Activated T-helper 2 cell treated with anti-CD3 and anti-CD28 coated beads, Interferon-gamma antibody, Interleukin-2, Interleukin-4, amounts not matched to agents 10 μg/mL and 5 μg/mL and 100 μg/mL, durations not matched to agents 14 hours and 24 hours and 36 hours (primary cell): ENCODE data around the gene NELFB. TPM values are rescaled to one million over a fixed set of nuclear protein-coding genes. Genes with fewer than 3 reads are reported as not detected.

Experiments
- DNase-seq: peaks from one replicate; pipeline ENCODE4 v3.0.0; 2021; ENCODE audit warnings: low spot score
- H3K27ac Mint-ChIP-seq: one replicate; pipeline ENCODE4 v1.8.0; 2021; ENCODE audit warnings: mixed read lengths
- H3K27me3 Mint-ChIP-seq: one replicate; pipeline ENCODE4 v1.8.0; 2021; ENCODE audit warnings: low read depth, mixed read lengths
- H3K36me3 Mint-ChIP-seq: one replicate; pipeline ENCODE4 v1.8.0; 2021; ENCODE audit warnings: low read depth, mixed read lengths
- H3K4me1 Mint-ChIP-seq: one replicate; pipeline ENCODE4 v1.8.0; 2021; ENCODE audit warnings: low read depth, mixed read lengths
- H3K4me3 Mint-ChIP-seq: one replicate; pipeline ENCODE4 v1.8.0; 2021; ENCODE audit warnings: low read depth, mild to moderate bottlenecking, moderate library complexity, mixed read lengths
- H3K9me3 Mint-ChIP-seq: one replicate; pipeline ENCODE4 v1.8.0; 2021; ENCODE audit warnings: mixed read lengths
- intact Hi-C: fragments of 100-400 bp; cut with micrococcal nuclease; formaldehyde crosslinking; loops from one replicate; pipeline ENCODE4 v1.15.1; 2023
- total RNA-seq: library from RNA; stranded (reverse); gene quantifications from 2 replicates; pipeline ENCODE4 v1.2.3, GENCODE V29; 2022

NELFB gene
- total RNA-seq, 1 donor from 2014 or later, result 71.4 TPM

DNA sequence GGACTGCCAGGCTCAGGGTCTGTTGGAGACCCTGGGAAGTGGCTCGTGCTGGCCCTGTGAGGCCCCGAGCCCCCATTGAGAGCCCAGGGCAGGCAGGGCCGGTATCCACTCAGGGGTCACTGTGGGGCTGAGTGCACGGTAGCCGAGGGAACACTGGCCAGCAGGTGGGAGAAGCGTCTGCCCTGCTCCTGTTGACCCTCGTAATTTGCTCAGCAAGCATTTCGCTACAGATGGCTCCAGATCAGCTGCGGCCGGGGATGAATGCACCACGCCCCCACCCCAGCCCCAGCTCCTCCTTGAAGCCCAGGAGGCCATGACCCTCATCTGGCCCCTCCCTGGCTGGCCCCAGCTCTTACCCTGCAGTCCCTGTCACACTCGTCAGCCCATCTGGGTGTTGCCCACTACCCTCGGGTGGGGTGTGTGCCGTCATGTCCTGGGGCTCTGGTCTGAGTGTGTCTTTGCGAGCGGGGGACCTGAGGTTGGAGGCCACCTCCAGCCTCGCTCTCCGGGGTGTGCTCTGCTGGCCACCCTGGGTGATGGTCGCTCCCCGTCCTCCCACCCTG, 53.0 kb downstream of the NELFB start:
- Mint-ChIP-seq H3K27me3 (no peaks in the 10 kb centered on the region), H3K27ac (no peak overlapping the region), H3K4me3 (no peak overlapping the region), H3K36me3 (no peaks in the 10 kb centered on the region), H3K9me3 (no peaks in the 10 kb centered on the region), H3K4me1 (peaks cover 4% of the 10 kb centered on the region)
- intact Hi-C loops, result no loop called here
- DNase-seq, result no peak

DNA sequence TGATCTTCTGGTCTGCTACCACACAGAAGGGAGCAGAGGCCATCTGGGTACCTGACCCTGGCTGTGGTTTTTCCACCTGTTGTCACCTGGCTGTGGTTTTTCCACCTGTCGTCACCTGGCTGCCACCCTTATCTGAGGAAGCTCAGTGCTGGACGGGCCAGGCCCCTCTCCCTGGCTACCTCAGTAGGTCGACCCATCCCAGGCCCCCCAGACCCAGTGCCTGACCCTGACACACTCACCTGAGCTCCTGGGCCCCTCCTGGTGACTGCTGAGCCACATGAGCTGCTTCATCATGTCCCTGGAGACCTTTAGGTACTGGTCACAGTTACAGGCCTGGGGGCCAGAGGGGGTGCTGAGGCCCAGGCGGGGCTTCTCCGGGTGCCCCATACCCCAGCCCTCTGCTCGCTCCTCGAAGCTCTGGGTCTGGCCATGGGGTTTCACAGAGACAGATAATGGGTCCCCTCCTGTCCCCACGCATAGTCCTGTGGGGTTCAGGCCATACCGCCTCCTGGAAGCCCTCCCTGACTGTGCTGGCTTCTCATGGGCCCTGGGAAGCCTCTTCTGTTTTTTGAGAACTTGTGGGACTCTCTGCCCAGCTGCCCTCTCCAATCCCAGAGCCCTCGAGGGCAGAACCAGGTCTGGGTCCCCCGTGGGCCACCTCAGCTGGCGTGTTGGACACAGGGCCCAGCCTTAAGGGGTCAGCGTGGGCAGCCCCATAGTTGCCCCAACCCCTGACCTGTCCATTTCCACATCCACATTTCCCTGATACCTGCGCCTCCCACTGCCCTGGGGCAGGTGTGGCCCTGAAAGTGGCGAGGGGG, 54.5 kb downstream of the NELFB start:
- no peak for DNase-seq
- no peaks in the 10 kb centered on the region for H3K9me3 Mint-ChIP-seq
- intact Hi-C loops, result no loop called here

GRCh38 chr9:137310189-137311052, 55.3 kb downstream of the NELFB start:
- Mint-ChIP-seq H3K36me3 (no peaks in the 10 kb centered on the region), H3K9me3 (no peaks in the 10 kb centered on the region), H3K4me3 (no peak overlapping the region), H3K27ac (no peak overlapping the region), H3K27me3 (no peaks in the 10 kb centered on the region), H3K4me1 (peaks cover 2% of the 10 kb centered on the region)
- no peak for DNase-seq
- intact Hi-C loops, result no loop called here

More for the DNA sequence above, 54.5 kb downstream of the NELFB start:
- no peaks in the 10 kb centered on the region for H3K27me3 Mint-ChIP-seq
- H3K4me1 Mint-ChIP-seq, result peaks cover 4% of the 10 kb centered on the region
- H3K27ac Mint-ChIP-seq, result no peak overlapping the region
- H3K4me3 Mint-ChIP-seq, result no peak overlapping the region
- H3K36me3 Mint-ChIP-seq, result no peaks in the 10 kb centered on the region

DNA sequence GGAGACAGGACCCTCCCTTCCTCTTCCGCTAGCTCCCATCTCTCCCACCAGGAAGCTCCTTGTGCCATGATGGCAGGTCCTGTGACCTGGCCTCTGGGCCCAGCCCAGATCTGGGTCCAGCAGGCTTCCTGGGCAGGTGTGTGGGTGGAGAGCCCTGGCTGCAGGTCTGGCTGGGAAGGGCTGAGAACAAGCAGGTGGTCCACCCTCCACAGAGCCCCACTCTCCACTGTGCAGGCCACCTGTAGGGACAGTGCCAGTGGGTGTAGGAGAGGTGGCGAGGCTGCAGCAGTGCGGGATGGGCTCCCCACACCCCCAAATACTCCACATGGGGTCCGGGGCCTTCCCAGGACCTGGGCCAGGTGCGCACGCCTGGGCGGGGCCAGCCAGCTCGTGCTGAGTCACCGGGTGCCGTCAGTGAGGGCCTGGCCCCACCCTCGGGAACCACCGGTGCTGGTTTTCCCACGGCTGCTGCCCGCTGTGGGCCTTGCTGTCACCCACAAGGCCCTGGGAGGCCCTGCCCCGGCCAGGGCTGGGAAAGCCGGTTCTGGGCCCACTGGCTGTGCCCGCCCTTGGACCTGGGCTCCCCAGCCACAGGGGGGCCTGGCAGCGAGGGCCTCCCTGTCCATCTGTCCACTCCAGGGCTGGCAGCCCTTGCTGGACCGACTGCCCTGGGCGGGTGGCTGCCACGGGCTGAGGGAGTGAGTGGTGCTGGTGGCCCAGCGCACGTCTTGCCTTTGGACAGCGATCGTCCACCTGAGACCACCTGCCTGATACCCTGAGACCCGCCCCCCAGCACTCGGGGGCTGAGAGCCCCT, 56.3 kb downstream of the NELFB start:
- DNase-seq, result no peak
- intact Hi-C loops, result no loop called here
- H3K4me3 Mint-ChIP-seq, result no peak overlapping the region
- no peaks in the 10 kb centered on the region for H3K27me3 Mint-ChIP-seq
- no peaks in the 10 kb centered on the region for H3K9me3 Mint-ChIP-seq
- no peaks in the 10 kb centered on the region for H3K36me3 Mint-ChIP-seq
- no peak overlapping the region for H3K27ac Mint-ChIP-seq
- no peaks in the 10 kb centered on the region for H3K4me1 Mint-ChIP-seq

- DNase-seq, result no peak
Measured at GRCh38 chr9:137311986-137312851, 57.1 kb downstream of the NELFB start.

DNA sequence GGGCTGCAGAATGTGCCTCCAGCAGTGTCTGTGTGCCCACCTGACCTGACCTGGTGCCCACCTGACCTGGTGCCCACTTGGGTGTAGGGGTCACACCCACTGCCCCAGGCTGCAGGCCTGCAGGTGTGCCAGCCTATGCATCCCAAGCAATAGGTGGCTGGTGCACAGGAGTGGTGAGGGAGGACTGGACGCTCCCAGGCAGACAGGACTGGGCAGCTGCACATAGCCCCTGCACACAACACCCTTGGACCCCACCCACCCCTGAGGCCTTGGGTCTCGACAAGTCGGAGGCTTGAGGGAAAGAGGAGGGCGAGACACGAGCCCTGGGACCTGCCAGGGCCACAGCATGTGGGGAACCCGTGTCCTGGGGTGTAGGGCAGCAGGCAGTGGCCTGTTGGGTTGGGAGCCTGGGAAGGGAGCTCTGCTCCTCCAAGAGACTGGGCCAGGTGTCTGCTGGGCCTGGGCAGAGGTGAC, 57.8 kb downstream of the NELFB start:
- peaks cover 2% of the 10 kb centered on the region for H3K27me3 Mint-ChIP-seq
- no peaks in the 10 kb centered on the region for H3K9me3 Mint-ChIP-seq
- H3K36me3 Mint-ChIP-seq, result no peaks in the 10 kb centered on the region
- no peak overlapping the region for H3K27ac Mint-ChIP-seq
- no peak for DNase-seq
- intact Hi-C loops, result no loop called here
- no peak overlapping the region for H3K4me3 Mint-ChIP-seq
- H3K4me1 Mint-ChIP-seq, result no peaks in the 10 kb centered on the region

More at GRCh38 chr9:137311986-137312851, 57.1 kb downstream of the NELFB start:
- Mint-ChIP-seq H3K36me3 (no peaks in the 10 kb centered on the region), H3K27ac (no peak overlapping the region), H3K4me3 (no peak overlapping the region), H3K9me3 (no peaks in the 10 kb centered on the region), H3K4me1 (no peaks in the 10 kb centered on the region), H3K27me3 (peaks cover 2% of the 10 kb centered on the region)
- intact Hi-C loops, result no loop called here

- intact Hi-C loops, result no loop called here
- no peaks in the 10 kb centered on the region for H3K4me1 Mint-ChIP-seq
- H3K27me3 Mint-ChIP-seq, result peaks cover 2% of the 10 kb centered on the region
- no peak overlapping the region for H3K4me3 Mint-ChIP-seq
- no peak for DNase-seq
- no peaks in the 10 kb centered on the region for H3K9me3 Mint-ChIP-seq
- H3K36me3 Mint-ChIP-seq, result no peaks in the 10 kb centered on the region
- no peak overlapping the region for H3K27ac Mint-ChIP-seq
Measured at GRCh38 chr9:137313326-137313936, 58.3 kb downstream of the NELFB start.

- Mint-ChIP-seq H3K27ac (no peak overlapping the region), H3K27me3 (peaks cover 2% of the 10 kb centered on the region), H3K9me3 (no peaks in the 10 kb centered on the region), H3K4me1 (no peaks in the 10 kb centered on the region), H3K4me3 (no peak overlapping the region), H3K36me3 (no peaks in the 10 kb centered on the region)
- DNase-seq, result no peak
- intact Hi-C loops, result no loop called here
Measured at GRCh38 chr9:137313956-137314560, 58.9 kb downstream of the NELFB start.

DNA sequence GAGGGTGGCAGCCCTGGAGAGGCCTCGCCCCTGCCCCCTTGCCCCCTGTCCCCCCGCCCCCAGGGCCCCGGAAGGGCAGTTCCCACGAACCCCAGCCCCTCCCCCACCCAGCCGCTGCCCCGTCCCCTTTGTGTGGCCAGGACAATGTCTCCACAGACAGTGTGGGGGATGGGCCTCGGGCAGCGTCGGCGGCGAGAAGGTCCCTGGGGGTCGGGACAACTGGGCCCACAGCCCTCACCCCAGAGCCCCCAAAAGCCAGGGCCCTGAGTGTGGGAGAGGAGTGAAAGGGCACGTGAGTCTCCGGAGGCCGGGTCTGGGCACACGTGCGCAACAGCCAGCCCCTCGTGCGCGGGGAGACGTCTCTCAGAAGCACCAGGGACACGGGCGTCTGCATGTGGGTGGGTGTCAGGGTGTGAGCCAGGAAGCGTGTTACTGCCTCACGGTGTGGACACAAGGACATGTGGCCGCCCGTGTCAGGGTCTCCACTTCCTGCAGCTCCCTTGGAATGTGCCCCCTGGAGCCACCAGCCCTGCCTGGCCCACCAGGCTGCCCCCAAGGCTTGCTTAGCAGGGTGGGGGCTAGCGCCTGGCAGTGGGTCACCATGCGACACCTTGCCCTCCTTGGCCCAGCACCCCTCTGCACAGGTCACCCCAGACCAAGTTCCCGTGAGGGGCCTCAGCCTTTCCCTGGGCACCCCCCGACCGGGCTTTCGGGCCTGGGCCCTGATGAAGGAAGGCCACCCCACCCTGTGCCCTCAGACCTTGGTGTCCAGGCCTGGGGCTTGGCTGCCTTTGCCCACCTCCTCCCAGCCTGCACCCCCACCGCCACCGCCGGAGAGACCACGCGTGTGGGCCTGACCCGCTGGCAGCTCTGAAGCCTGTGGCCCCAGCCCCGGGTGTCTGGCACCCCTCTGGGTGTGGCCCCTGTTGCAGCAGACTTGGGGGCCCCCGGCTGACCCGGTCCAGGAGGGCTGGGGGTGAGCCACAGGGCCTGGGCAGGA, 59.7 kb downstream of the NELFB start:
- intact Hi-C loops, result no loop called here
- H3K27ac Mint-ChIP-seq, result no peak overlapping the region

DNA sequence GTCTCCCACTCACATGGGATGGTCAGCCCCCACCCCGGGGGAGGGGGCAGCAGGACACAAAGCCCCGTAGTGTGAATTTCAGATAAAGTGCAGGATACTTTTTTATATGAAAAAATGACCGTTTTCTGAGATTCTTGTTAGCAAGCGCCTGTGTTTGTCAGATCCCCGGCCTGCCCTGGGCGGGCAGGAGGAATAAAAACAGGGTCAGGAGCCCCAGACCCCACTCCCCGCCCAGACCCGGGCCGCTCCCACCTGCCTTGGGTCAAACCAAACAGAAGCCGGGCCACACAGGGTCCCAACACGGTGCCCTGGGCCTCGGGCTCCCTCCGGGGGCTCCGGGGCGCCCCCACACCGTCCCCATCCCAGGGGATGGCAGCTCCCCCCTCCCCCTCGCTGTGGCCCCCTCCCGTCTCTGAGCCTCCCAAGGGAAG, 60.5 kb downstream of the NELFB start:
- intact Hi-C loops, result no loop called here
- no peak for DNase-seq

More for the DNA sequence above, 59.7 kb downstream of the NELFB start:
- Mint-ChIP-seq H3K36me3 (no peaks in the 10 kb centered on the region), H3K9me3 (no peaks in the 10 kb centered on the region), H3K4me1 (no peaks in the 10 kb centered on the region), H3K4me3 (no peak overlapping the region), H3K27me3 (peaks cover 2% of the 10 kb centered on the region)
- DNase-seq, result no peak

More for the DNA sequence above, 60.5 kb downstream of the NELFB start:
- H3K27me3 Mint-ChIP-seq, result peaks cover 2% of the 10 kb centered on the region
- no peaks in the 10 kb centered on the region for H3K36me3 Mint-ChIP-seq
- H3K4me1 Mint-ChIP-seq, result peaks cover 2% of the 10 kb centered on the region
- H3K27ac Mint-ChIP-seq, result no peak overlapping the region
- H3K9me3 Mint-ChIP-seq, result no peaks in the 10 kb centered on the region
- no peak overlapping the region for H3K4me3 Mint-ChIP-seq
